Measurements from ENCODE around the gene RPTN.
"Not testable (repeated sequence)": the region's sequence is repeated elsewhere in the genome, so short reads cannot be mapped to it uniquely, and the experiment has no call there.

The RPTN gene

GRCh38 chr1:152165286-152166077 is 6.5 kb upstream of the RPTN start:
- DNase-seq, result no peak

GRCh38 chr1:152164517-152165136 is 5.6 kb upstream of the RPTN start:
- DNase-seq, result no peak

GRCh38 chr1:152162792-152163463 is 3.9 kb upstream of the RPTN start:
- no peak for DNase-seq

- DNase-seq, result no peak
These were observed 1.5 kb upstream of the RPTN start for GRCh38 chr1:152160576-152160975.

GRCh38 chr1:152153996-152154395 is 5.0 kb downstream of the RPTN start:
- no peak for DNase-seq

- DNase-seq, result no peak
These were observed 7.4 kb downstream of the RPTN start for GRCh38 chr1:152151646-152152045.

- DNase-seq, result no peak
These were observed 10.0 kb downstream of the RPTN start for GRCh38 chr1:152148981-152149380.

- no peak for DNase-seq
These were observed 11.0 kb downstream of the RPTN start for GRCh38 chr1:152148051-152148450.

- DNase-seq, result no peak
These were observed 13.3 kb downstream of the RPTN start for GRCh38 chr1:152145769-152146168.

- not testable (repeated sequence) for DNase-seq
These were observed 14.3 kb downstream of the RPTN start for GRCh38 chr1:152144674-152145183.

- DNase-seq, result no peak
These were observed 15.7 kb downstream of the RPTN start for GRCh38 chr1:152143150-152143887.

- DNase-seq, result peak; percentile 2
These were observed 16.9 kb downstream of the RPTN start for GRCh38 chr1:152141971-152142584.

GRCh38 chr1:152137215-152137614 is 21.8 kb downstream of the RPTN start:
- no peak for DNase-seq

GRCh38 chr1:152130186-152130585 is 28.8 kb downstream of the RPTN start:
- DNase-seq, result no peak

GRCh38 chr1:152127673-152128072 is 31.4 kb downstream of the RPTN start:
- DNase-seq, result no peak

GRCh38 chr1:152125834-152126443 is 33.1 kb downstream of the RPTN start:
- DNase-seq, result no peak

- DNase-seq, result no peak
These were observed 40.1 kb downstream of the RPTN start for GRCh38 chr1:152118915-152119314.

- DNase-seq, result no peak
These were observed 43.7 kb downstream of the RPTN start, which contains the start of gene TCHH for GRCh38 chr1:152115344-152115743. TCHH (minus strand) TSS chr1:152115444; CDS start chr1:152114080, 1,364 bp downstream.

- no peak for DNase-seq
These were observed 46.1 kb downstream of the RPTN start for GRCh38 chr1:152112885-152113432.

GRCh38 chr1:152112101-152112884 is 46.7 kb downstream of the RPTN start:
- DNase-seq, result no peak

GRCh38 chr1:152111515-152111968 is 47.5 kb downstream of the RPTN start:
- no peak for DNase-seq

Measured in NCI-H2029 (cell line).